DMS153 (cell line): ENCODE measurements around the gene TAF1L.
"Not testable (repeated sequence)": the region's sequence is repeated elsewhere in the genome, so short reads cannot be mapped to it uniquely, and the experiment has no call there.

Source experiments
- DNase-seq: peaks from one replicate; lab custom pipeline; 2025; lab: John Stamatoyannopoulos, UW

The TAF1L gene, protein sequence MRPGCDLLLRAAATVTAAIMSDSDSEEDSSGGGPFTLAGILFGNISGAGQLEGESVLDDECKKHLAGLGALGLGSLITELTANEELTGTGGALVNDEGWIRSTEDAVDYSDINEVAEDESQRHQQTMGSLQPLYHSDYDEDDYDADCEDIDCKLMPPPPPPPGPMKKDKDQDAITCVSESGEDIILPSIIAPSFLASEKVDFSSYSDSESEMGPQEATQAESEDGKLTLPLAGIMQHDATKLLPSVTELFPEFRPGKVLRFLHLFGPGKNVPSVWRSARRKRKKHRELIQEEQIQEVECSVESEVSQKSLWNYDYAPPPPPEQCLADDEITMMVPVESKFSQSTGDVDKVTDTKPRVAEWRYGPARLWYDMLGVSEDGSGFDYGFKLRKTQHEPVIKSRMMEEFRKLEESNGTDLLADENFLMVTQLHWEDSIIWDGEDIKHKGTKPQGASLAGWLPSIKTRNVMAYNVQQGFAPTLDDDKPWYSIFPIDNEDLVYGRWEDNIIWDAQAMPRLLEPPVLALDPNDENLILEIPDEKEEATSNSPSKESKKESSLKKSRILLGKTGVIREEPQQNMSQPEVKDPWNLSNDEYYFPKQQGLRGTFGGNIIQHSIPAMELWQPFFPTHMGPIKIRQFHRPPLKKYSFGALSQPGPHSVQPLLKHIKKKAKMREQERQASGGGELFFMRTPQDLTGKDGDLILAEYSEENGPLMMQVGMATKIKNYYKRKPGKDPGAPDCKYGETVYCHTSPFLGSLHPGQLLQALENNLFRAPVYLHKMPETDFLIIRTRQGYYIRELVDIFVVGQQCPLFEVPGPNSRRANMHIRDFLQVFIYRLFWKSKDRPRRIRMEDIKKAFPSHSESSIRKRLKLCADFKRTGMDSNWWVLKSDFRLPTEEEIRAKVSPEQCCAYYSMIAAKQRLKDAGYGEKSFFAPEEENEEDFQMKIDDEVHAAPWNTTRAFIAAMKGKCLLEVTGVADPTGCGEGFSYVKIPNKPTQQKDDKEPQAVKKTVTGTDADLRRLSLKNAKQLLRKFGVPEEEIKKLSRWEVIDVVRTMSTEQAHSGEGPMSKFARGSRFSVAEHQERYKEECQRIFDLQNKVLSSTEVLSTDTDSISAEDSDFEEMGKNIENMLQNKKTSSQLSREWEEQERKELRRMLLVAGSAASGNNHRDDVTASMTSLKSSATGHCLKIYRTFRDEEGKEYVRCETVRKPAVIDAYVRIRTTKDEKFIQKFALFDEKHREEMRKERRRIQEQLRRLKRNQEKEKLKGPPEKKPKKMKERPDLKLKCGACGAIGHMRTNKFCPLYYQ (N-terminal part only)

DNA sequence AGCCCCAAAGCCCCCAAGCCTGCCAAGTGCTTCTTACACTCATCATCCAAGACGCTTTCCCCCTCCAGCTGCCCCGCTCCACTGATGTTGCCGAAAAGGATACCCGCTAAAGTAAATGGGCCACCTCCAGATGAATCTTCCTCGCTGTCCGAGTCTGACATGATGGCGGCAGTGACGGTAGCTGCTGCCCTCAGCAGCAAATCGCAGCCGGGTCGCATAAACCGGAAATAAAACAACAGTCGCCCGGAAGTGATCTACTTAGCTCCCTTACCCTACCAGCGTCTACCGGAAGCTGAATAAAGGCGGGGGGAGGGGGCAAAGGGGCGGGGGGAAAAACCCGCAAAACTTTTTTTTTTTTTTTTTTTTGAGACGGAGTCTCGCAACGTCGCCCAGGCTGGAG, at the start of gene TAF1L:
Gene TAF1L, minus strand, starts transcription at position 308 of the 400 bp plus-strand sequence. Its CDS starts 90 bp downstream, at position 218.
- DNase-seq: no peak

- DNase-seq: no peak
Measured at GRCh38 chr9:32681751-32682150, 46.3 kb upstream of the TAF1L start.

DNA sequence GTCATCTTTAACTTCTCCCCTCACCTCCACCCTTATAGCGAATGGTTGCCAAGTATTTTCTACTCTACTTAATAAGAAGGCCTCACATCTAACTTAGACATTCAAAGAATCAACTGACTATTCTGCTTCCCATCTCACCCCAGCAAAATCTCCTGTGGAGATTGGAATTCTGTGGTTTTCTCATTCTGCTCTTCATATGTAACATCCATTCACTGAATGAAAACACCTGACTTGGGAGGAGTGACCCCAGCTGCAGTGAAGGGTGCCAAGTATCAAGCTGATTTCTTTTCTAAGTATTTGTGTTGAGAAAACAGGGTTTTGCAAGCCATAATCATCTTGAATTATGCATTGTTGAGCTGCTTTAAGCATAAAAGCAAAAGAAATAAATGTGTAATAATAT, 42.5 kb upstream of the TAF1L start:
- DNase-seq: no peak

DNA sequence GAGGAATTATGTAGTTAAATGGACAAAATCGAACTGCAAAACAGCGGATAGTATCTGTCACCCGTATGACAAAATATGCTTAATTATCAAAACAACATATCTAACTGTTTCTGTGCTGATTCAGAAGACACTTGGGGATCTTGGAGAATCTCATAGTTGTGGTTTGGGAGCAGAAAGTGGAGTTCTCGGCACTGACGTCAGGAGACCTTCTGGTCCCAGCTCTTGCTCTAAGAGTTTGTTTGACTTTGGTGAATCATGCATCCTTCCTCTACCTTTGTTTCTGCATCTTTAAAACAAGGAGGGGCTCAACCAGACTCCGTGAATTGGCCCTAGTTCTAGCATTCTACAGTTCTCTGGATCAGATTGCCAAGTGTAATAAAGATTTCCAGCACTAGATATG, 37.0 kb upstream of the TAF1L start:
- DNase-seq: no peak

GRCh38 chr9:32671333-32671732, 35.9 kb upstream of the TAF1L start:
- no peak for DNase-seq

DNA sequence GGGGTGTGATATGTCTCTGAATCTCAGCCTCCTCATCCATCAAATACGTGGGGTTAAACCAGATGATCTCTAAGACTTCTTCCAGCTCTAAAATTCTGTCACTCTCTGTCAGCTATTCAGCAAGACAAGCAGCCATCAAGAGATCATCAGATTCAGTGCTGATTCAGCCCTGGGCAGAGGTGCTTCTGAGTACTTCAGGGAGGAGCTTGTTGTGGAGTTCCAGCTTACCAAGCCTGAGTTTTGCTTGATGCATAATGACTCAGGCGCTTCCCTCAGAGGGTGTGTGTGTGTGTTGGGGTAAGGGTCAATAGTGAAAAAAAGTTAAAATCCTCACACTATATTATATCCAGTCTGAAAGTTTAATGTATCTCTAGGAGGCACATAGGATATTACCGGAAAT, 29.6 kb upstream of the TAF1L start:
- no peak for DNase-seq

- no peak for DNase-seq
Measured at GRCh38 chr9:32663741-32664140, 28.3 kb upstream of the TAF1L start.

DNA sequence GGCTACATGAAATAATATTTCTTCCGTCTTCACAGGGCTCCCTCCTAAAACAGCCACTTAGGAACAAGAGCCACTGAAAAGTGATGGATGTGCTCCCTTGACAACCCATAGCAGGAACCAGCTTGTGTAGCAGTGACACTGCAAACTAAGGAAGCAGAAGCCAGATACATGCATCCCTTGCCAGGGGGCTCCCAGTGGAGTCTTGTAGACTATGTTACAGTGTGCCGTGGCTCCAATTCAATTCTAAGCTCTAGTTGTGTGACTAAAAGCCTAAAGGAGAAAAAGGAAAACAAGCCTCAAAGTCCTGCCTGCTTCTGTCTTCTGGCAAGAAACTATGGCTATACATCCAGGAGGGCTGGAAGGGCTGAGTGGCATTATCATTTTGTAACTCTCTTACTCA, 12.2 kb upstream of the TAF1L start:
- DNase-seq: no peak

- no peak for DNase-seq
Measured at GRCh38 chr9:32644698-32645097, 9.2 kb upstream of the TAF1L start.

- DNase-seq: not testable (repeated sequence)
Measured at GRCh38 chr9:32633151-32633550, 2.3 kb downstream of the TAF1L start.

DNA sequence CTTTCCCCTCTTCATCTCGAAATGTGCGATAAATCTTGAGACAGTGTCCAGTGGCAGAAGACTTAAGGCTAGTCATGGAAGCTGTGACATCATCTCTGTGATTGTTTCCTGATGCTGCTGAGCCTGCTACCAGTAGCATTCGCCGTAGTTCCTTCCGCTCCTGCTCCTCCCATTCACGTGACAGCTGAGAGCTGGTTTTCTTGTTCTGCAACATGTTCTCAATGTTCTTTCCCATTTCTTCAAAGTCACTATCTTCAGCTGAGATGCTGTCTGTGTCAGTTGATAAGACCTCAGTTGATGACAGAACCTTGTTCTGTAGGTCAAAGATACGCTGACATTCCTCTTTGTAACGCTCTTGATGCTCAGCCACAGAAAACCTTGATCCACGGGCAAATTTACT, 3.5 kb downstream of the TAF1L start:
- DNase-seq: no peak

- DNase-seq: no peak
Measured at GRCh38 chr9:32627394-32627954, 8.0 kb downstream of the TAF1L start.

DNA sequence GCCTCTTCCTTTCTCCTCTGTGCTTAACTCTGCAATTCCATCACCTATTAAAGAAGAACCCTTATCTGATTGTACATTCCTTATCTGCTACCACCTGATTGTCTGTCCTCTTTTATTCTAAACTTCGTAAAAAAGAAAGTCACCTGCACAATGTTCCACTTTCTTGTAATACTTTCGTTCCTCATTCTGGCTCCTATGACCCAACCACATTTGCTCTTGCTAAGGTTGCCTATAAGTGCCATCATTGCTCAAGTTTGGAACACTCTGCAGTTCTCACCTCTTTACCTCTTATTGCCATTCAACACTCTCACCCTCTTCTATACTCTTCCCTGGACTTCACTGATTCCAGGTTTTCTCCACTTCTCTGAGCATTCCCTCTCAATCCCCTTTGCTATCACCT, 10.1 kb downstream of the TAF1L start:
- no peak for DNase-seq

DNA sequence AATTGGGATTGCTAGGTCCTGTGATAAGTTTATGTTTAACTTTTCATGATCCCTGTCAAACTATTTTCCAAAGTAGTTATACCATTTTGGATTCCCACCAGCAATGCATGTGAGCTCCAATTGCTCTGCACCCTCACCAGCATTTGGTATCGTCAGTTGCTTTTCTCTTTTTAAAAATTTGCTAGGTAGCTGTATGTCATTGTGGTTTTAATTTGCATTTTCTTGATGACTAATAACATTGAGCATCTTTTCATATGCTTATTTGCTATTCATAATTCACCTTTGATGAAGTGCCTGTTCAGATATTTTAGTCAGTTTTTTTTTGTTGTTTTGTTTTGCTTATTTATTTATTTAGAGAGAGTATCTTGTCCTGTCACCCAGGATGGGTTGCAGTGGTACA, 12.5 kb downstream of the TAF1L start:
- DNase-seq: no peak

- no peak for DNase-seq
Measured at GRCh38 chr9:32618261-32618660, 17.2 kb downstream of the TAF1L start.

GRCh38 chr9:32606811-32607210, 28.7 kb downstream of the TAF1L start:
- no peak for DNase-seq

- no peak for DNase-seq
Measured at GRCh38 chr9:32603914-32604852, 31.3 kb downstream of the TAF1L start.

GRCh38 chr9:32599021-32599420, 36.4 kb downstream of the TAF1L start:
- not testable (repeated sequence) for DNase-seq

- no peak for DNase-seq
Measured at GRCh38 chr9:32596936-32597335, 38.5 kb downstream of the TAF1L start.

DNA sequence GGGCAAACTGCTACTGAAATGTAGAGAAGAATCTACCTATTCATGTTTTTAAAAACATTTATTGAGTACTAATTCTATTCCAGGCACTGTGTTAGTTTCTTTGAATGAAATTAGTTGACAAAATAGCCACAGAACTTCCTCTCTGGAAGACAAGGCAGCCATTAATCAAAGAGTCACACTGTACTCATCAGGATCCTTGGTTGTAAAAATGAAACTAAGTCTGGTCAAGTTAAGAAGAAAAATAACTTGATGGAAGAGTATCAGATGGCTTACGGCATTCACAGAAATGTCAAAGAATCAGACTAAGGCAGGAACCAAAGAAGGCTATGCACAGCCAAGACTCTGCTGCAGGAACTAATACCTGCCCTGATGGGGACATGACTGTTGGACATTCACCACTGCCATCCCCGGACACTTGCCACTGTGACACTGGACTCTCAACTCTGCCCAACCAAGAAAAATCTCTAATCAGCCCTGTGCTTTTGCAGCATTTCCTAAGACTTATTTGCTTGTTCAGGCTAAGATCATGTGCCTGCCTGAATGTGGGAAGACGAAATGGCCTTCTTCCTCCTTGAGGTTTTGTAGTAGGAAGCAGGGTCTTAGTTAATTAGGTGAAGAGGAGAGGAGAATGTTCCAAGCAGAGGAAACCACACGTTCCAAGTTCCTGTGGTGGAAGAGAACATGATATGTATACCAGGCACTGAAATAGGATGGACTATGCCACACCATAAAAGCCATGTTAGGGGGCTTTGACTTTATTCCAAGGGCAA, 39.2 kb downstream of the TAF1L start:
- no peak for DNase-seq
